ENCODE measurements around the gene TMEM132C.

Gene TMEM132C

GRCh38 chr12:128337071-128337345 is 70.0 kb downstream of the TMEM132C start:
- Histone ChIP-seq H3K4me3 (replicated peaks; ENCODE audit: insufficient read depth, low read length) (no peak overlapping the region), H3K27ac (replicated peaks) (no peak overlapping the region), H3K27me3 (ENCODE audit: insufficient read depth, poor library complexity, severe bottlenecking) (no peaks in the 10 kb centered on the region)
- TF ChIP-seq GABPA (IDR thresholded peaks at IDR 0.05; ENCODE audit: low read depth) (no peak), CTCF (IDR thresholded peaks at IDR 0.05; ENCODE audit: insufficient read depth, low read length) (no peak), POLR2AphosphoS5 (IDR thresholded peaks at IDR 0.05; ENCODE audit: low read depth) (no peak), SPI1 (IDR thresholded peaks at IDR 0.05; ENCODE audit: borderline replicate concordance, low read depth) (no peak), REST (IDR thresholded peaks at IDR 0.05; ENCODE audit: insufficient replicate concordance, low read depth) (no peak)
- DNase-seq (ENCODE audit: low read depth in 1 of 2, low spot score in 1 of 2), result no peak

- H3K4me3 ChIP-seq (replicated peaks; ENCODE audit: insufficient read depth, low read length), result no peak overlapping the region
- TF ChIP-seq CTCF (IDR thresholded peaks at IDR 0.05; ENCODE audit: insufficient read depth, low read length), result no peak
- no peak for TF ChIP-seq POLR2AphosphoS5 (IDR thresholded peaks at IDR 0.05; ENCODE audit: low read depth)
- no peak for TF ChIP-seq SPI1 (IDR thresholded peaks at IDR 0.05; ENCODE audit: borderline replicate concordance, low read depth)
- no peak for TF ChIP-seq REST (IDR thresholded peaks at IDR 0.05; ENCODE audit: insufficient replicate concordance, low read depth)
- TF ChIP-seq GABPA (IDR thresholded peaks at IDR 0.05; ENCODE audit: low read depth), result no peak
- no peak overlapping the region for H3K27ac ChIP-seq (replicated peaks)
- no peak for DNase-seq (ENCODE audit: low read depth in 1 of 2, low spot score in 1 of 2)
- H3K27me3 ChIP-seq (ENCODE audit: insufficient read depth, poor library complexity, severe bottlenecking), result no peaks in the 10 kb centered on the region
Measured at GRCh38 chr12:128337431-128338170, 70.6 kb downstream of the TMEM132C start.

GRCh38 chr12:128338386-128339125 is 71.6 kb downstream of the TMEM132C start:
- no peak for TF ChIP-seq GABPA (IDR thresholded peaks at IDR 0.05; ENCODE audit: low read depth)
- no peak for TF ChIP-seq REST (IDR thresholded peaks at IDR 0.05; ENCODE audit: insufficient replicate concordance, low read depth)
- TF ChIP-seq SPI1 (IDR thresholded peaks at IDR 0.05; ENCODE audit: borderline replicate concordance, low read depth), result no peak
- TF ChIP-seq POLR2AphosphoS5 (IDR thresholded peaks at IDR 0.05; ENCODE audit: low read depth), result no peak
- no peak overlapping the region for H3K27ac ChIP-seq (replicated peaks)
- no peaks in the 10 kb centered on the region for H3K27me3 ChIP-seq (ENCODE audit: insufficient read depth, poor library complexity, severe bottlenecking)
- no peak overlapping the region for H3K4me3 ChIP-seq (replicated peaks; ENCODE audit: insufficient read depth, low read length)
- no peak for DNase-seq (ENCODE audit: low read depth in 1 of 2, low spot score in 1 of 2)

All from HL-60 (cell line).